Tibial nerve (tissue), 4 donors: Measurements from ENCODE around the gene MKI67.

Experiments used
- CTCF ChIP-seq, 5 experiments: fragments of 200-600 bp in 3 of 5; fragments of 450-650 bp in 2 of 5; sonication (generic) in 3 of 5; IDR thresholded peaks; one replicate each; pipeline ENCODE4 v1.5.1; 2016 to 2019; ENCODE audit warnings: antibody characterized with exemption in 5 of 5, mild to moderate bottlenecking in 3 of 5, moderate library complexity in 2 of 5
- EP300 ChIP-seq, 2 donors: sonication (generic); formaldehyde crosslinking; IDR thresholded peaks; one replicate each; pipeline ENCODE4 v1.6.1; 2017; ENCODE audit warnings: antibody characterized with exemption in 2 of 2, mild to moderate bottlenecking in 1 of 2

- TF ChIP-seq CTCF (IDR thresholded peaks at IDR 0.05) (no peak), EP300 (IDR thresholded peaks at IDR 0.05) (no peak)
Observed at GRCh38 chr10:128163701-128164100, 37.5 kb upstream of the MKI67 start.
